Neural cell (in vitro differentiated cells): Measurements from ENCODE around the gene RBM20. TPM values are rescaled to one million over a fixed set of nuclear protein-coding genes. Genes with fewer than 3 reads are reported as not detected.

ENCODE experiments used
- H2AFZ ChIP-seq: fragments of 200-600, 300-800 bp; sonication (generic), shearing (Covaris generic); 2 replicates; pipeline ENCODE4 v1.6.0; 2014; ENCODE audit warnings: low read depth, mild to moderate bottlenecking, antibody characterized with exemption, low read length, moderate library complexity
- H3F3A ChIP-seq: fragments of 200-600 bp; shearing (Covaris generic); 2 replicates; pipeline ENCODE4 v1.6.1; 2016; ENCODE audit warnings: mild to moderate bottlenecking, moderate library complexity, mixed read lengths, antibody characterized with exemption, low read length; ENCODE audit not compliant: insufficient read depth, poor library complexity, severe bottlenecking
- H3K27ac ChIP-seq: fragments of 200-600, 300-800 bp; sonication (generic), shearing (Covaris generic); 2 replicates; pipeline ENCODE4 v1.5.1; 2014; ENCODE audit warnings: mild to moderate bottlenecking, low read length, moderate library complexity
- H3K27me3 ChIP-seq: fragments of 300-800, 200-600 bp; sonication (generic), shearing (Covaris generic); 2 replicates; pipeline ENCODE4 v1.6.0; 2014; ENCODE audit warnings: mild to moderate bottlenecking, low read depth, low read length, moderate library complexity; ENCODE audit not compliant: insufficient read depth
- H3K36me3 ChIP-seq: fragments of 300-800, 200-600 bp; sonication (generic), shearing (Covaris generic); 2 replicates; pipeline ENCODE4 v1.5.1; 2014; ENCODE audit warnings: mild to moderate bottlenecking, antibody characterized with exemption, low read length, moderate library complexity; ENCODE audit not compliant: insufficient read depth
- H3K4me2 ChIP-seq: fragments of 300-800, 200-600 bp; sonication (generic), shearing (Covaris generic); 2 replicates; pipeline ENCODE4 v1.6.0; 2014; ENCODE audit warnings: mild to moderate bottlenecking, low read length
- H3K4me3 ChIP-seq: fragments of 300-800, 200-600 bp; sonication (generic), shearing (Covaris generic); 2 replicates; pipeline ENCODE4 v1.5.1; 2014; ENCODE audit warnings: mild to moderate bottlenecking, low read length, moderate library complexity
- H3K79me2 ChIP-seq: fragments of 200-600 bp; shearing (Covaris generic); replicated peaks from 2 replicates; pipeline ENCODE4 v1.6.0; 2014; ENCODE audit warnings: mild to moderate bottlenecking, low read length, moderate library complexity; ENCODE audit not compliant: insufficient read depth
- H3K9ac ChIP-seq: fragments of 300-800, 200-600 bp; sonication (generic), shearing (Covaris generic); 2 replicates; pipeline ENCODE4 v1.6.1; 2016; ENCODE audit warnings: mild to moderate bottlenecking, low read length, mixed read lengths
- H3K9me2 ChIP-seq: fragments of 200-600 bp; shearing (Covaris generic); 2 replicates; pipeline ENCODE4 v1.6.1; 2016; ENCODE audit warnings: mild to moderate bottlenecking, low read length, mixed read lengths; ENCODE audit not compliant: insufficient read depth
- H3K9me3 ChIP-seq: fragments of 200-600, 300-800 bp; sonication (generic), shearing (Covaris generic); 2 replicates; pipeline ENCODE4 v1.6.1; 2016; ENCODE audit warnings: mild to moderate bottlenecking, mixed run types, low read length, moderate library complexity, mixed read lengths
- H4K20me1 ChIP-seq: fragments of 200-600 bp; shearing (Covaris generic); 2 replicates; pipeline ENCODE4 v1.6.1; 2016; ENCODE audit warnings: mild to moderate bottlenecking, mixed run types; ENCODE audit not compliant: insufficient read depth
- CTCF ChIP-seq: fragments of 450-650 bp; IDR thresholded peaks from 2 replicates; pipeline ENCODE4 v1.5.1; 2014; ENCODE audit warnings: antibody characterized with exemption, mild to moderate bottlenecking, moderate library complexity; ENCODE audit not compliant: poor library complexity, severe bottlenecking
- EP300 ChIP-seq: fragments of 450-650 bp; conservative IDR thresholded peaks from 2 replicates; pipeline ENCODE4 v1.6.1; 2014; ENCODE audit warnings: antibody characterized with exemption, mild to moderate bottlenecking, moderate library complexity; ENCODE audit not compliant: poor library complexity, severe bottlenecking
- EZH2 ChIP-seq: fragments of 200-600, 300-800 bp; shearing (Covaris generic), sonication (generic); IDR thresholded peaks from 2 replicates; pipeline ENCODE4 v1.6.1; 2014; ENCODE audit warnings: antibody characterized with exemption, low read length, borderline replicate concordance, mild to moderate bottlenecking; ENCODE audit not compliant: insufficient read depth, poor library complexity, severe bottlenecking
- MXI1 ChIP-seq: fragments of 450-650 bp; conservative IDR thresholded peaks from 2 replicates; pipeline ENCODE4 v1.6.1; 2014; ENCODE audit warnings: antibody characterized with exemption, mild to moderate bottlenecking; ENCODE audit not compliant: poor library complexity, severe bottlenecking
- POLR2AphosphoS5 ChIP-seq: IDR thresholded peaks from 2 replicates; pipeline ENCODE4 v1.6.1; 2012
- RAD21 ChIP-seq: fragments of 450-650 bp; conservative IDR thresholded peaks from 2 replicates; pipeline ENCODE4 v1.6.1; 2014; ENCODE audit warnings: antibody characterized with exemption, mild to moderate bottlenecking, moderate library complexity
- REST ChIP-seq: IDR thresholded peaks from 2 replicates; pipeline ENCODE4 v1.6.1; 2012; ENCODE audit warnings: borderline replicate concordance
- SMC3 ChIP-seq: fragments of 450-650 bp; conservative IDR thresholded peaks from 2 replicates; pipeline ENCODE4 v1.6.1; 2014; ENCODE audit warnings: antibody characterized with exemption, mild to moderate bottlenecking, moderate library complexity; ENCODE audit not compliant: poor library complexity
- TAF1 ChIP-seq: IDR thresholded peaks from 2 replicates; pipeline ENCODE4 v1.6.1; 2012; ENCODE audit warnings: low read depth
- polyA plus RNA-seq: library from polyadenylated mRNA; depleted of rRNA; stranded (reverse); fragments of >200 nt; gene quantifications from 2 replicates; pipeline ENCODE4 v1.2.3, GENCODE V29; 2014

Gene RBM20
- polyA plus RNA-seq, 1 donor from 2014 or later: 0.07 TPM

DNA sequence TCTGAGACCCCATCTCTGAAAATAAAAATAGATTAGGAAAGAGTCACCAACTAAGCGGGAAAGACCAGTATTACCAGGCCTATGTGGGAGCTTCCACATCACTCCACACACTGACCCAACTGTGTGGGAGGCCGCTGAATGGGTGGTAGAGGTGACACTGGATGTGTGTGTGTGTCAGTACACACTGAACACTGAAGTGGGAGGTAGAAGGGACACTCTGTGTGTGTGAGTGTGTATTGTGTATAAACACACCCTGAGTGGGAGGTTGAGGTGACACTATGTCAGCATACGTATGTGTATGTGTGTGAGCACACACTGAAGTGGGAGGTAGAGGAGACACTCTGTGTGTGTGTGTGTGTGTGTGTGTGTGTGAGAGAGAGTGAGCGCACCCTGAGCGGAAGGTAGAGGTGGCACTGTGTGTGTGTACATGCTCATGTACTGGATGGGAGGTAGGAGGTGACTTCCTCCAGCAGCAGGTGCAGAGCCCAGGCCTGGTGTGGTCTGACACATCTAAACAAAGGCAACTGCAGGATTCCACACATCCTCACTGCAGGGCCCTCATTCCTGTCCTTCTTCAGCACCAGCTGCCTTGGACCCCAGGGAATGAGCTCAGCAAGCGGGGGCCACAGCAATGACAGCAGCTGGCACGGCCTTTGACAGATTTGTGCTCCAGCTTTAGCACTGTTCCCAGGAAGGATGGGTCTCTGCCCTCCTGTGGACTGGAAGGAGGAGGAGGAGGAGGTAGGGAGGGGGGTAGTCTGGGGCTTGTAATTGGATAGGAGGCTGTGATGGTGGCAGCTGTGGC is 26.5 kb upstream of the RBM20 start:
- Histone ChIP-seq H2AFZ (no peak overlapping the region), H3F3A (no peaks in the 10 kb centered on the region), H3K27ac (no peak overlapping the region), H3K4me3 (no peak overlapping the region), H3K79me2 (no peaks in the 10 kb centered on the region), H3K36me3 (no peaks in the 10 kb centered on the region), H4K20me1 (no peaks in the 10 kb centered on the region), H3K4me2 (no peak overlapping the region), H3K9ac (no peak overlapping the region), H3K9me3 (no peaks in the 10 kb centered on the region), H3K9me2 (no peaks in the 10 kb centered on the region), H3K27me3 (no peaks in the 10 kb centered on the region)
- TF ChIP-seq EP300 (no peak), CTCF (no peak), SMC3 (no peak), REST (no peak), EZH2 (no peak), MXI1 (no peak), RAD21 (no peak), TAF1 (no peak), POLR2AphosphoS5 (no peak)

GRCh38 chr10:110618230-110618610 is 25.9 kb upstream of the RBM20 start:
- no peaks in the 10 kb centered on the region for H3K36me3 ChIP-seq
- TF ChIP-seq CTCF (no peak), SMC3 (no peak), MXI1 (no peak)
- no peaks in the 10 kb centered on the region for H4K20me1 ChIP-seq
- H3K9me3 ChIP-seq: no peaks in the 10 kb centered on the region
- no peaks in the 10 kb centered on the region for H3K27me3 ChIP-seq
- H3F3A ChIP-seq: no peaks in the 10 kb centered on the region
- H3K9me2 ChIP-seq: no peaks in the 10 kb centered on the region
- no peaks in the 10 kb centered on the region for H3K79me2 ChIP-seq
- no peak overlapping the region for H3K4me3 ChIP-seq
- no peak overlapping the region for H3K4me2 ChIP-seq
- H2AFZ ChIP-seq: no peak overlapping the region
- no peak overlapping the region for H3K27ac ChIP-seq
- H3K9ac ChIP-seq: no peak overlapping the region
